Measurements from ENCODE around the gene MTARC1.

Gene MTARC1

DNA sequence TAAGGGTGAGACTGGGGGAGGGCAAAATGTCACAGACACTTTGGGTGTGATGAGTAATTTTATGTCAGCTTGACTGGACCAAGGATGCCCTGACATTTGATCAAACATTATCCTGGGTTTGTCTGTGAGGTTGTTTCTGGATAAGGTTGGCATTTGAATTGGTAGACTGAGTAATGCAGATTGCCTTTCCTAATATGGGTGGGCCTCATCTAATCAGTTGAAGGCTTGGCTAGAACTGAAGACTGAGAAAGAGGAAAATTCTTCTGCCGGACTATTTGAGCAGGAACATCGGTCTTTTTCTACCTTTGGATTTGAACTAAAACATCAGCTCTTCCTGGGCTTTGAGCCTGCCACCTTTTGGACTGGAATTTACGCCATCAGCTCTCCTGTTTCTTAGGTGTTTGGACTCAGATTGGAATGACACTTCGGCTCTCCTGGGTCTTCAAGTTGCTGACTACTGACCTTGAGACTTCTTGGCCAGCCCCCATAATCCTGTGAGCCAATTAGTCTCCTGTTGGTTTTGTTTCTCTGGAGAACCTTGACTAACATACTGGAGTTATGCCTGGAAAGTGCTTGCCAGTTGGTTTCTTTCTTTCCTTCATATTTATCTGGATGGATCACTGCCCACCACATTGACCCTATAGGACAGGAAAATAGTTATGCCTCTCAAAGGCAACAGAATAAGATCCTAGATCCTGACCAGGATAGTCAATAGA is 47.6 kb downstream of the MTARC1 start:
- Histone ChIP-seq H3K4me3 (ENCODE audit: low read depth, low read length) (no peak overlapping the region), H3K36me3 (no peaks in the 10 kb centered on the region), H3K9me3 (ENCODE audit: severe bottlenecking) (no peaks in the 10 kb centered on the region), H3K27ac (no peak overlapping the region), H3K27me3 (ENCODE audit: insufficient read depth, low read depth, severe bottlenecking) (no peaks in the 10 kb centered on the region)
- DNase-seq: no peak
- TF ChIP-seq, protein P1, sequence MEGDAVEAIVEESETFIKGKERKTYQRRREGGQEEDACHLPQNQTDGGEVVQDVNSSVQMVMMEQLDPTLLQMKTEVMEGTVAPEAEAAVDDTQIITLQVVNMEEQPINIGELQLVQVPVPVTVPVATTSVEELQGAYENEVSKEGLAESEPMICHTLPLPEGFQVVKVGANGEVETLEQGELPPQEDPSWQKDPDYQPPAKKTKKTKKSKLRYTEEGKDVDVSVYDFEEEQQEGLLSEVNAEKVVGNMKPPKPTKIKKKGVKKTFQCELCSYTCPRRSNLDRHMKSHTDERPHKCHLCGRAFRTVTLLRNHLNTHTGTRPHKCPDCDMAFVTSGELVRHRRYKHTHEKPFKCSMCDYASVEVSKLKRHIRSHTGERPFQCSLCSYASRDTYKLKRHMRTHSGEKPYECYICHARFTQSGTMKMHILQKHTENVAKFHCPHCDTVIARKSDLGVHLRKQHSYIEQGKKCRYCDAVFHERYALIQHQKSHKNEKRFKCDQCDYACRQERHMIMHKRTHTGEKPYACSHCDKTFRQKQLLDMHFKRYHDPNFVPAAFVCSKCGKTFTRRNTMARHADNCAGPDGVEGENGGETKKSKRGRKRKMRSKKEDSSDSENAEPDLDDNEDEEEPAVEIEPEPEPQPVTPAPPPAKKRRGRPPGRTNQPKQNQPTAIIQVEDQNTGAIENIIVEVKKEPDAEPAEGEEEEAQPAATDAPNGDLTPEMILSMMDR (IDR thresholded peaks at IDR 0.05; ENCODE audit: low read depth, low read length): no peak

All from WERI-Rb-1 (cell line).